ENCODE results near the gene ITGBL1. TPM values are rescaled to one million over a fixed set of nuclear protein-coding genes. Genes with fewer than 3 reads are reported as not detected.

Gene ITGBL1
- total RNA-seq, 1 experiment from 2014 or later: 44.0 TPM

DNA sequence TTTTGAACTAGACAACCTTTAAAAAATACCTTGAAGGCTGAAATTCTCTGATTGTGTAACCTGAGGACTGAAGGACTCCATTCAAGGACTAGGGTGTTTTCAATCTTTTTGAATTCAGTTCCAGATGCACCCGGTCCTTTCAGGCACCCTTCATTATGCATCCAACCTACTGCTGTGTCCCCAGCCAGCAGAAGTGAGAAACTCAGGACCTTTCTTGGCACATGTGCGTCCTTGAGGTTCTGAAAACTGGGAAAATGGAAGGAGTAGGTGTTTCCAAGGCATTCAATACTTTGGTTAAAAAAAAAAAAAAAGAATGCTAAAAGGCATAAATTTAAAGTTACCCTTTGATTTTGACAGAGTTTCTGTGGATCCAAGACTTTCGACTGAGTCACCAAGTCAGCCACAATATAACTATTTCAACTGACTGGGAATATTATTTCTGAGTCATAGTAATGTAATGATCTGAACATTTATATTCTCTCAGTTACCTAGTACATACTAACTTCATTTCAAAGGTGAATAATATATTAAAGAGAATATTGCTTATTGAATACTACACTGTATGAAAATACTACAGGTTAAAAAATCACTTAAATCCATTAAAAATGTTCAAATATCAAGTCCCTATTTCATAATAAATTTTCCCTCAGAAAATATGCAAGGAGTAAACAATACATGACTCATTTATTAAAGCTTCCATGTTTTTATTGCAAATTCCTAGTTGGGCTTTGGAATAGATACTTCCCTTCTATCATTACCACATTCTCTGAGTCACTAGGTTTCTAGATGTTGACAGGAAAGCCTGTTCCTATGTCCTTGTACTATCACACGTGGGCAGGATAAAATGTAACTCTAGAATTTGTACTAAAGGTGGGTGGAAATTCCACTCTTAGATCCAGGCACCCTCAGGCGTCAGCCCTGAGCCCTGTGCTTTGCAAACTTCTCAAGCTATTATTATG, 2.4 kb upstream of the ITGBL1 start:
- DNase-seq (ENCODE audit: low read depth): peak; percentile 95

DNA sequence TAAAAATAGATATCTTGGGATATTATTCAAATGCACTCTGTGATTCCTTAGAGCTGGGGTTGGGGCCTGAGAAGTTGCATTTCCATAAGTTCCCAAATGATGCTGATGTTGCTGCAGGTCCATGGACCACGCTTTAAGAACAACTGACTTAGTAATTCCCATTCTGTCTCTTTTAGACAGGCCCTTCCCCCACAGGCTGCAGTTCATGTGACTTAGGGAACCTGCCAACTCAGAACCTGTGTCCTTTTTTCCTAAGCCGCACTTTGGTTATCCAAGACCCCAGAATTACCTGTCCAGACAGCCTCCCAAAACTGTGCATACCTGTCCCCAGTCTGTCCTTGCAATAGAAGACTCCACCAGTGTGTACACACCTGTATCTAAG, 1.7 kb upstream of the ITGBL1 start:
- DNase-seq (ENCODE audit: low read depth): no peak

DNA sequence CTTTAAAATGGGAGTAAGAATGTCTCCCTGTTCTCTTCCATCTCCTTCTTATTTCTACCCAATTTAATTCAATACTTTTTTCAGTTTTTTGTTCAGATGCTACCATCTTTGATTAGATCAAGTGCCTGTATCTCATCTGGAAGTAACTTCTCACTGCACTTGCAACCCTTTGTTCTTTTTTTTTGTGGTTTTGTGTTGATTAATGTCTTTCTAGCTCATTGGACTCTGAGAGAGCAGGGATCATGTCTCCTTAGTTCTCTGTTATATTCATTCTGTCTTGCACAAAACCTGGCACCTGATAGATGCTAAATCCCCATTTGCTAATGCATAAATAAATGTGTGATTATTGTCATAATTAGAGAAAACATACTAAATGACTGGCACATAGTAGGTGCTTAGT, 834 bp upstream of the ITGBL1 start:
- DNase-seq (ENCODE audit: low read depth): no peak

DNA sequence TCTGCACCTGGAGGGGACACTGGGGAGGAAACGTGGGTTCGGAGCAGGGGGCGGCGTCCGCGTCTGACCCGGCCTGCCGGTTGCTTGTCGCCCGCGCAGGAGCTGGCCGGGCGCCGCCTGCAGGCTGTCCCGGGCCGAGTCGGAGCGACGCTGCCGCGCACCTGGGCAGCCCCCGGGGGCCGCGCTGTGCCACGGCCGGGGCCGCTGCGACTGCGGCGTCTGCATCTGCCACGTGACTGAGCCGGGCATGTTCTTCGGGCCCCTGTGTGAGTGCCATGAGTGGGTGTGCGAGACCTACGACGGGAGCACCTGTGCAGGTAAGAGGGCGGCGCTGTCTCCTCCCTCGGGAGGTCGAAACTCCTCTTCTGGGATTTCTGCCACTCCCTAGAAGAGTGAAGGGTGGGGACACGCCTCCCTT, 1.3 kb downstream of the ITGBL1 start:
- peak; percentile 29 for DNase-seq (ENCODE audit: low read depth)

GRCh38 chr13:101454767-101455166, 2.3 kb downstream of the ITGBL1 start:
- DNase-seq (ENCODE audit: low read depth): peak; percentile 81

- peak; percentile 94 for DNase-seq (ENCODE audit: low read depth)
These were observed 3.4 kb downstream of the ITGBL1 start for GRCh38 chr13:101455863-101456262.

DNA sequence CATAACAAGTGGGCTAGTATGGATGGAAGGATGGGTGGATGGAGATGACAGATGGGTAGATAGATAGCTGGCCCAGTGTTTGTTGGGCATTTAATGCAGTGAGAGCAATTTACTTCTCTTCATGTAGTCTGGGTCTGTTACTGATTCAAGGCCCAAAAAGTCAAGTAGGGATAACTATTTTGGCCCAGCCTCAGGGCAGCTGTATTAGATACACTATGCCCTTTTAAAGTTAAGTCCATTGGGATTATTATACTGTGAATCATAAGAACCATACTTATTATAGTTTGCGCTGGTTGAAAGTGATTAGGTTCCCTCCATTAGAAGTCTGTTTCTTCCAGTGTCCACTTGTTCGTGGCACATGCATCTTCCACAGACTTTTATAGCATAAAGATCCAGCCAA, 4.7 kb downstream of the ITGBL1 start:
- DNase-seq (ENCODE audit: low read depth): no peak

DNA sequence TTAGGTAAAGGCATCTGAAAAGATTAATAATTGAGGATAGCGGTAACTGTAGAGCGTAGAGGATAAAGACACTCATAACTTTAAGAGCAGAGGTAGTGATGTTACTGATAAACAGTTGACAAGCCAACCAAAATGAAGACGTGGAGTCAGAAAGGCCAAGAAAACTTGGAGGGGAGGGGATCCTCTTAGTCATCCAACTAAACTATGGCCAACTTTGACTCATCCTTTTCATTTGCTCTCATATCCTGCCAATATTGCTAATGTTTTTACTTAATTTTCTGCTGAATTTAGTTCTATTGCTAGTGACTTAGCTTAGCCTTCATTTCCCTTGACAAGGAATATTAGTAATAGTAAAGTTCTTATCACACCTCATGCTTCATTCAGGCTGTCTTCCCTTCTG, 13.4 kb downstream of the ITGBL1 start:
- DNase-seq (ENCODE audit: low read depth): peak; percentile 69

GRCh38 chr13:101467415-101467814, 14.9 kb downstream of the ITGBL1 start:
- DNase-seq (ENCODE audit: low read depth): no peak

- DNase-seq (ENCODE audit: low read depth): peak; percentile 83
These were observed 21.0 kb downstream of the ITGBL1 start for GRCh38 chr13:101473458-101473857.

GRCh38 chr13:101474419-101474957, 22.0 kb downstream of the ITGBL1 start:
- DNase-seq (ENCODE audit: low read depth): peak; percentile 73

DNA sequence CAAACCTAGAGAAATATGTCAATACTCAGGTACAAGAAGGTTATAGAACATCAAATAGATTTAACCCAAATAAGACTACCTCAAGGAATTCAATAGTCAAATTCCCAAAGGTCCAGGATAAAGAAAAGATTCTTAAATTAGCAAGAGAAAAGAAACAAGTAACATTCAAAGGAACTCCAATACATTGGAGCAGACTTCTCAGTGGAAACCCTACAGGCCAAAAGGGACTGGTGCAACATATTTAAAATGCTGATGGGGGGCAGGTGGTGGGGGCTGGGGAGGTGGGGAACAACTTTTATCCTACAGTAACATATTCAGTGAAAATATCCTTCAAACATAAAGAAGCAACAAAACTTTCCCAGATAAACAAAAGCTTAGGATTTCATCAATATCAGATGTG, 23.1 kb downstream of the ITGBL1 start:
- no peak for DNase-seq (ENCODE audit: low read depth)

- DNase-seq (ENCODE audit: low read depth): no peak
These were observed 28.9 kb downstream of the ITGBL1 start for GRCh38 chr13:101481421-101481820.

- DNase-seq (ENCODE audit: low read depth): no peak
These were observed 34.4 kb downstream of the ITGBL1 start for GRCh38 chr13:101486708-101487437.

GRCh38 chr13:101487438-101487830, 35.0 kb downstream of the ITGBL1 start:
- no peak for DNase-seq (ENCODE audit: low read depth)

DNA sequence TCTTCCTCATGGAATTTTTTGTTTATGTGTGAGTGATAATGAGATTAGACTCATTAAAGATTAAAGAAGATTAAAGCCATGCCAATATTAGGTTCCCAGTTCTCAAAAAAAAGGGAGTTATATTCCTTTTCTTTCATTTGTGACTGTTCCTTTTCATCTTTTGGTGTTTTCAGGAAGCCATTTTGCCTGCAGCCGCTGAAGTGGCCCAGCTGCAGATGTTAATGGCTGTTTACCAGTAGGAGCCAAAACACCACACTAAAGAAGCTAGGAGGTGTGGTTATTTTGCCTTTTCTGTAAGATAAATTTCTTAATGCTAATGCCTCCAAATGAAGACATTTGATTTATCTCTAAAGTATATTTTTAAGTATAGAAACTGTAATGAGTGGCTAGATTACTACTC, 36.3 kb downstream of the ITGBL1 start:
- no peak for DNase-seq (ENCODE audit: low read depth)

DNA sequence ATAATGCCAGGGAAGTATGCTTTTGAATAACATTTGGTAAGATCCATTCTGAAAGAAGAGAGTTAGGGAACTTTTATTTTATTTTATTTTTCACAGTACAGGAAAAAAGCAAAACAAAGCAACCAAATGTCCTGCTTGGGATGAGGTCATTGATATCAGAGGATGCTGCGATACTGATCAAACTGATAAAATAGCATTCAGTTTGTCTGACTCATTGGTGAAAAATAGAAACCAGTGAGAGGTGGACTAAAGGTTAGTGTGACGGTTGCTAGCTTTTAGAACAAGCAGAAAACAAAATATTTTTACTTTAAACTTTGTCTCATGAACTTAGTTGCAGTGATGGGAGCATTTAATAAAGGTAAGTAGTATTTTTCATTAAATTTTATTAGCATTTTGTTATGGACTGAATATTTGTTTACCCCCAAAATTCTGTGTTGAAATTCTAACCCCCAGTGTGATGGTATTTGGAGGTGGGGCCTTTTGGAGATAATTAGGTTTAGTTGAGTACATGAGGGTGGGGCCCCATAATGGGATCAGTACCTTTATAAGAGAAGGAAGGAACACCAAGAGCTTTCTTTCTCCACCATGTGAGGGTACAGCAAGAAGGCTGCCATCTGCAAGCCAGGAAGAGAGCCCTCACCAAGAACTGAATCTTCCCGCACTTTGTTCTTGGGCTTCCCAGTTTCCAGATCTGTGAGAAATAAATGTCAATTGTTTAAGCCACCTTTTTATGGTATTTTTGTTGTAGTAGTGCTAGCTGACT, 37.3 kb downstream of the ITGBL1 start:
- no peak for DNase-seq (ENCODE audit: low read depth)

DNA sequence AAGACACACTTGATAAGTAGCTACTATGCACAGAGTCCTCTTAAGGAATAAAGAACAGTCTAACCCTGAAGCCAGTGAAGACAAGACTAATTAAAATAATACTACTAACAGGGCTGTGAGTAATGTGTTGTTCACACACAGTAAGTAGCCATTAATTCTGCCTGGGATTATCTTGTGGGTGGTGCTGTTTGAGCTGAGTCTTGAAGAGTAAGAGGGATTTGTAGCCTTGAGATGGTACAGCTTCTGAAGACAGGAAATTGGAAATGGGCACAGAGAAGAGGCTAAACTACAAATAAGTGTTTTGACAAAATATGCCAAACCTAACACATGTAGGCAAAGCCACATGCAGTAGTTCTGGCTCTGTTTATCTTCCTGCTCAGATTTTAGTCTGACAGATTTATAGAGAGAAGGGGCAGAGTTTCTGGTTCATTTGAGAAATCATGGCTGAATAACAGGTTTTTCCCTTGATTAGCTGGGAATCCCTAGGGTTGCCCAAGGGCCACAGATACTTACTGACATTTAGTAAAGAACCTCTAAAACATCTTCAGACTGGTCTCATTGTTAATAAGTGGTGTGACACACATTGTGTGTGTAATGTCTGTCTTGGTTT, 38.0 kb downstream of the ITGBL1 start:
- peak; percentile 33 for DNase-seq (ENCODE audit: low read depth)

DNA sequence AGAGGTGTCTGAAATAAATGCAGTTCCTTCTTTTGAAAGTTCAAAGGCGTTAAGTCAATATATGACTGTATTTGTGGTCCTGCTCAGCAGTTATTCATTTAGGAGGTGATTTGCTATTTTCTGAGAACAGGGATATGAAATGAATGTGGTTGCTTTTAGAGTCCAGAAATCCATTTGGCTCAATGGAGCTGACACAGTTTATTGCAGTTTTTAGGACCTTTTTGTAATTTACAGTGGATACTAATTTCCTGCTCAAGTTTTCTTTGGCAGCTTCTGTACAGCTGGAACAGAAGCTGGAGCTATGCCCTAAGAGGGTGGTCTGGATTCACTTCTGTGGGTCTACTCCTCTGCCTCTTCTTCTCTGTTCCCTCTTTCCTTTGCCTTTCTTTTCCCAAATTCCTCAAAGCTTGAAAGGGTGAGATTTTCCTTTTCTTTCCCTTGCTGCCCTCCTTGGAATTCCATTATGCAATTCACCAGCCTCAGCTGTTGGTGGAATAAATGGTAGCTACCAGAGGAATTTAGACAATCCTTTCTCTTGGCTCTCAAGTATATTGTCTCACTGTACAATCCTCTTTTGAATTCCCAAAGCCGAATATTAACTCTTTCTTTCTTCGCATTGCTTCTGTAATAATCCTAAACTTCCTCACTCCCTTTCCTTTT, 39.9 kb downstream of the ITGBL1 start:
- no peak for DNase-seq (ENCODE audit: low read depth)

DNA sequence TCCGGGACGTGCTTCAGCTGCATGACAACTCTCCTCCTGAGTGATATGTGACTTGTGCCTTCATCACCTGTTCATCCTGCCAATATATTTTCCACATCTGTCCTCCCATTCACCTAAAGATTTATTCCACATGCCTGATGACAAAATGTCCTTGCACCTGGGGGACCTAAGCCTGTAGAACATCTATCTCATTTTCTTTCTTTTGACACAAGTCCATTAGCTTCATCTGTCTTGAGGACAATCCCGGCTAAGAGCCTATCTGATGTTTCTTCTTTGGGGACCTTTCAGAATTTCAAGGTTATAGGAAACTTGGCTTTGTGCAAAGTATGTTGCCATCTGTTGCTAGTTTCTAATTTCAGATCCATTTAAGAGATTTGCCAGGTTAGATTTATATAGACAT, 41.1 kb downstream of the ITGBL1 start:
- no peak for DNase-seq (ENCODE audit: low read depth)

Data from HT1080 (cell line).